ENCODE data around the gene GPX4. TPM values are rescaled to one million over a fixed set of nuclear protein-coding genes. Genes with fewer than 3 reads are reported as not detected.

The GPX4 gene
- total and polyA plus RNA-seq, 9 of the 15 experiments (the other 6 are each of a cell fraction or from before 2014, with no cell fraction given): 61.4 to 661 (median 349) TPM

GRCh38 chr19:1101337-1101698 is 2.5 kb upstream of the GPX4 start (continued):
- no peak for TF ChIP-seq ZKSCAN3 (CRISPR knock-in tag; IDR thresholded peaks at IDR 0.05)
- no peak for TF ChIP-seq NBN (IDR thresholded peaks at IDR 0.05; ENCODE audit: low read depth)
- TF ChIP-seq DMBX1 (CRISPR knock-in tag; IDR thresholded peaks at IDR 0.05; ENCODE audit: borderline replicate concordance): no peak

GRCh38 chr19:1102407-1103131 is 1.2 kb upstream of the GPX4 start:
- no TSS peak for BruUV-seq (replicated peaks)
- Histone ChIP-seq H4K20me1 (replicated peaks; ENCODE audit: control insufficient read depth, insufficient read depth, low read length) (no peaks in the 10 kb centered on the region; the same call in 1 of the 2 replicates), H3K9ac (ENCODE audit: insufficient read depth in 1 of 2, low read depth in 2 of 2, low read length in 2 of 2) (no peak overlapping the region), H3K9me3 (replicated peaks; ENCODE audit: control insufficient read depth, insufficient read depth, low read depth, low read length) (peaks cover 7% of the 10 kb centered on the region), H3K27me3 (ENCODE audit: control insufficient read depth in 2 of 2, insufficient read depth in 2 of 2, low read length in 2 of 2) (no peaks in the 10 kb centered on the region), H3K79me2 (ENCODE audit: control insufficient read depth, insufficient read depth, low read length) (peaks cover 25% of the 10 kb centered on the region), H3K9me1 (ENCODE audit: control insufficient read depth, insufficient read depth, low read length) (no peaks in the 10 kb centered on the region), H3K4me3 (no peak overlapping the region), H2AFZ (ENCODE audit: low read depth, low read length) (no peak overlapping the region), H3K4me1 (replicated peaks in 1 of 2; ENCODE audit: control insufficient read depth in 2 of 2, insufficient read depth in 2 of 2, low read length in 2 of 2) (peaks cover 36 to 73% of the 10 kb centered on the region in 2 experiments), H3K4me2 (ENCODE audit: insufficient read depth, low read length) (no peak overlapping the region), H3K36me3 (ENCODE audit: control insufficient read depth, insufficient read depth, low read length) (peaks cover 26% of the 10 kb centered on the region; the same call in 2 of the 3 replicates), H3K27ac (ENCODE audit: extremely low read depth, low read depth, low read length) (peak overlapping the region; percentile 58; the same call in 2 of the 3 replicates)
- ATAC-seq: no peak
- FAIRE-seq: peak; percentile 37
- ChIA-PET CTCF (ENCODE audit: low intra/inter-chr PET ratio) (no interaction called here), POLR2A (interaction anchor here (1.6 kb wide), 1 partner anchor 18 kb away, joined by 7 read pairs; no protein-coding TSS in a partner anchor)
- DNase-seq (ENCODE audit: extremely low read depth in 1 of 4, low spot score in 3 of 4): peak in 1 of 4 experiments; percentile 57
- intact Hi-C loops (cut with micrococcal nuclease) (loop anchor here (2.0 to 5.0 kb wide), 2 partner anchors 60 to 82 kb away; partner anchors contain the start of genes ABCA7, RNU6-2 and TMEM259), in situ Hi-C loops (cut with MboI) (no loop called here)
- WGBS (ENCODE audit: insufficient coverage, low coverage, missing lambda C conversion rate): 72% methylated on average over 15 of the region's 17 CpGs
- TF ChIP-seq ZNF384 (IDR thresholded peaks at IDR 0.05; ENCODE audit: low read depth, low read length): peak; percentile 85
- peak; percentile 59; the same call in 1 of the 2 replicates for TF ChIP-seq JUN (IDR thresholded peaks at IDR 0.05; ENCODE audit: borderline replicate concordance, low read depth, low read length)
- TF ChIP-seq JUN (CRISPR knock-in tag; IDR thresholded peaks at IDR 0.05; ENCODE audit: borderline replicate concordance): no peak
- TF ChIP-seq ATF2 (CRISPR knock-in tag; IDR thresholded peaks at IDR 0.05): no peak
- peak in 1 of 2 experiments; percentile 35; a peak in 1 of 4 replicates for TF ChIP-seq KDM1A (IDR thresholded peaks at IDR 0.05)
- no peak for TF ChIP-seq CBFA2T3 (IDR thresholded peaks at IDR 0.05)
- 0 out of 4 replicates have a peak, but pooled peaks of 1 of the 2 experiments have one; percentile 23 for TF ChIP-seq TEAD1 (CRISPR knock-in tag; IDR thresholded peaks at IDR 0.05)
- peak; percentile 12; the same call in 1 of the 2 replicates for TF ChIP-seq CEBPG (CRISPR knock-in tag; IDR thresholded peaks at IDR 0.05)
- no peak for TF ChIP-seq CEBPG (tag; conservative IDR thresholded peaks at IDR 0.05 in 1 of 2, IDR thresholded peaks at IDR 0.05 in 1 of 2)
- TF ChIP-seq USF1 (CRISPR knock-in tag; IDR thresholded peaks at IDR 0.05): 0 out of 2 replicates have a peak, but pooled peaks have one; percentile 6
- peak; percentile 57; the same call in 1 of the 2 replicates for TF ChIP-seq JUND (IDR thresholded peaks at IDR 0.05; ENCODE audit: borderline replicate concordance, low read depth, low read length)
- no peak; the same call in 2 of the 3 replicates for TF ChIP-seq JUND (tag; IDR thresholded peaks at IDR 0.05; ENCODE audit: borderline replicate concordance, low read depth, low read length)
- TF ChIP-seq ATF3 (IDR thresholded peaks at IDR 0.05): peak; percentile 56
- TF ChIP-seq ATF3 (CRISPR knock-in tag; conservative IDR thresholded peaks at IDR 0.05): no peak
- TF ChIP-seq FOSL1 (tag; conservative IDR thresholded peaks at IDR 0.05): peak; percentile 78
